Measurements from ENCODE around the gene AGAP3. TPM values are rescaled to one million over a fixed set of nuclear protein-coding genes. Genes with fewer than 3 reads are reported as not detected.

Gene AGAP3
- total RNA-seq, 2 experiments from 2014 or later: 16.7 to 17.7 TPM

GRCh38 chr7:151193203-151193978 lies 107.1 kb downstream of the AGAP3 start:
- Mint-ChIP-seq H3K27me3 (ENCODE audit: low read depth) (no peaks in the 10 kb centered on the region), H3K4me1 (ENCODE audit: low read depth) (no peaks in the 10 kb centered on the region), H3K27ac (no peak overlapping the region), H3K9me3 (no peaks in the 10 kb centered on the region), H3K36me3 (ENCODE audit: low read depth) (no peaks in the 10 kb centered on the region), H3K4me3 (no peak overlapping the region)
- DNase-seq: no peak
- intact Hi-C loops (cut with micrococcal nuclease): no loop called here
- CTCF ChIA-PET: no interaction called here

Other genes with a start within 250 kb of the AGAP3 start
- not detected for gene AOC1, start 234.0 kb upstream of the AGAP3 start, total RNA-seq
- under 1 TPM; 0.17 to 0.19 TPM for gene KCNH2, start 108.2 kb upstream of the AGAP3 start, total RNA-seq
- 1 to 10 TPM; 7.1 to 9.2 TPM for gene NOS3, start 95.5 kb upstream of the AGAP3 start, total RNA-seq
- gene ATG9B, start 62.0 kb upstream of the AGAP3 start, total RNA-seq: 1 to 10 TPM; 2.8 to 4.0 TPM
- 10 to 100 TPM; 41.3 to 47.8 TPM for gene ABCB8, start 58.0 kb upstream of the AGAP3 start, total RNA-seq
- 1 to 10 TPM; 6.8 to 7.9 TPM for gene ASIC3, start 37.9 kb upstream of the AGAP3 start, total RNA-seq
- 10 to 100 TPM in 1 of 2 experiments, 1 to 10 TPM in 1; 10.0 to 10.1 TPM for gene CDK5, start 28.6 kb upstream of the AGAP3 start, total RNA-seq
- gene SLC4A2, start 26.9 kb upstream of the AGAP3 start, total RNA-seq: 10 to 100 TPM; 25.6 to 29.7 TPM
- 10 to 100 TPM; 43.6 to 45.7 TPM for gene FASTK, start 5.7 kb upstream of the AGAP3 start, total RNA-seq
- 10 to 100 TPM; 30.2 to 35.0 TPM for gene TMUB1, start 3.0 kb upstream of the AGAP3 start, total RNA-seq
- not detected for gene GBX1, start 81.2 kb downstream of the AGAP3 start, total RNA-seq
- gene ASB10, start 100.8 kb downstream of the AGAP3 start, total RNA-seq: not detected
- not detected for gene H2BK1, start 124.0 kb downstream of the AGAP3 start, total RNA-seq
- gene ABCF2, start 140.7 kb downstream of the AGAP3 start, total RNA-seq: 10 to 100 TPM; 33.9 to 35.5 TPM
- 10 to 100 TPM; 21.0 TPM for gene CHPF2, start 146.0 kb downstream of the AGAP3 start, total RNA-seq
- gene SMARCD3, start 162.2 kb downstream of the AGAP3 start, total RNA-seq: 1 to 10 TPM; 4.5 to 5.8 TPM

Data from activated naive CD4-positive, alpha-beta T cell treated with anti-CD3 and anti-CD28 coated beads for 36 hours (primary cell).